Measurements from ENCODE around the gene OR8D2.

The OR8D2 gene

GRCh38 chr11:124327775-124328174 lies 7.8 kb upstream of the OR8D2 start:
- Histone ChIP-seq H3K4me2 (peak overlapping the region in 10 of 11 experiments; percentile 10 to 75 (median 60); a peak in 13 of 22 replicates), H3K9ac (no peak overlapping the region), H4K20me1 (no peaks in the 10 kb centered on the region), H3K27me3 (no peaks in the 10 kb centered on the region), H3K9me3 (replicated peaks in 1 of 11) (no peaks in the 10 kb centered on the region), H3K4me1 (peaks cover 24 to 46% (median 34%) of the 10 kb centered on the region in 10 experiments), H3K36me3 (no peaks in the 10 kb centered on the region), H3K27ac (no peak overlapping the region), H3K4me3 (no peak overlapping the region)
- TF ChIP-seq Cebpa-rat (IDR thresholded peaks at IDR 0.05), result no peak

- no peak for TF ChIP-seq Cebpa-rat (IDR thresholded peaks at IDR 0.05)
- H3K36me3 ChIP-seq, result no peaks in the 10 kb centered on the region
Observed at GRCh38 chr11:124322356-124322755, 2.4 kb upstream of the OR8D2 start.

GRCh38 chr11:124315052-124315451 lies 4.9 kb downstream of the OR8D2 start:
- H3K27me3 ChIP-seq, result no peaks in the 10 kb centered on the region
- no peaks in the 10 kb centered on the region for H3K9me3 ChIP-seq (replicated peaks in 1 of 11)
- H4K20me1 ChIP-seq, result no peaks in the 10 kb centered on the region
- H3K4me2 ChIP-seq, result peak overlapping the region in 2 of 11 experiments; percentile 15 to 62; a peak in 3 of 22 replicates
- H3K9ac ChIP-seq, result no peak overlapping the region
- TF ChIP-seq Cebpa-rat (IDR thresholded peaks at IDR 0.05), result no peak
- H3K4me1 ChIP-seq, result peaks cover 0 to 6% (median 0%) of the 10 kb centered on the region in 10 experiments; a peak in 4 of 20 replicates
- H3K4me3 ChIP-seq, result no peak overlapping the region
- no peak overlapping the region for H3K27ac ChIP-seq
- H3K36me3 ChIP-seq, result no peaks in the 10 kb centered on the region

More at GRCh38 chr11:124322356-124322755, 2.4 kb upstream of the OR8D2 start:
- Histone ChIP-seq H4K20me1 (no peaks in the 10 kb centered on the region), H3K4me1 (peaks cover 0 to 12% (median 0%) of the 10 kb centered on the region in 10 experiments; a peak in 6 of 20 replicates), H3K4me3 (no peak overlapping the region), H3K4me2 (no peak overlapping the region), H3K27me3 (no peaks in the 10 kb centered on the region), H3K27ac (no peak overlapping the region), H3K9me3 (replicated peaks in 1 of 11) (no peaks in the 10 kb centered on the region), H3K9ac (no peak overlapping the region)

GRCh38 chr11:124313849-124314248 lies 6.1 kb downstream of the OR8D2 start, which contains the start of gene OR8D1:
TSS of gene OR8D1 (minus strand) at chr11:124313949. CDS start at chr11:124310766, 3,183 bp downstream.
- no peaks in the 10 kb centered on the region for H3K9me3 ChIP-seq (replicated peaks in 1 of 11)
- no peak within 1 kb of the TSS for H3K27ac ChIP-seq
- no peak within 1 kb of the TSS for H3K4me3 ChIP-seq
- H3K36me3 ChIP-seq, result no peaks in the 10 kb centered on the region
- no peaks in the 10 kb centered on the region for H3K27me3 ChIP-seq
- H3K4me1 ChIP-seq, result peaks cover 0 to 6% (median 0%) of the 10 kb centered on the region in 10 experiments; a peak in 4 of 20 replicates
- H3K9ac ChIP-seq, result no peak within 1 kb of the TSS
- no peak for TF ChIP-seq Cebpa-rat (IDR thresholded peaks at IDR 0.05)
- H3K4me2 ChIP-seq, result peak within 1 kb of the TSS in 2 of 11 experiments; percentile 15 to 62; a peak in 3 of 22 replicates
- H4K20me1 ChIP-seq, result no peaks in the 10 kb centered on the region

GRCh38 chr11:124313131-124313530 lies 6.9 kb downstream of the OR8D2 start:
- Histone ChIP-seq H3K4me3 (no peak overlapping the region), H3K4me2 (no peak overlapping the region), H3K27ac (no peak overlapping the region), H4K20me1 (no peaks in the 10 kb centered on the region), H3K36me3 (no peaks in the 10 kb centered on the region), H3K4me1 (peaks cover 0 to 6% (median 0%) of the 10 kb centered on the region in 10 experiments; a peak in 4 of 20 replicates), H3K9ac (no peak overlapping the region), H3K9me3 (replicated peaks in 1 of 11) (no peaks in the 10 kb centered on the region), H3K27me3 (no peaks in the 10 kb centered on the region)
- TF ChIP-seq Cebpa-rat (IDR thresholded peaks at IDR 0.05), result no peak

GRCh38 chr11:124311670-124312069 lies 8.3 kb downstream of the OR8D2 start:
- TF ChIP-seq Cebpa-rat (IDR thresholded peaks at IDR 0.05), result no peak
- no peaks in the 10 kb centered on the region for H3K27me3 ChIP-seq

GRCh38 chr11:124311269-124311668 lies 8.7 kb downstream of the OR8D2 start:
- TF ChIP-seq Cebpa-rat (IDR thresholded peaks at IDR 0.05), result no peak
- Histone ChIP-seq H4K20me1 (no peaks in the 10 kb centered on the region), H3K4me2 (no peak overlapping the region), H3K9me3 (replicated peaks in 1 of 11) (no peaks in the 10 kb centered on the region), H3K27ac (no peak overlapping the region), H3K36me3 (no peaks in the 10 kb centered on the region), H3K9ac (no peak overlapping the region), H3K27me3 (no peaks in the 10 kb centered on the region), H3K4me3 (no peak overlapping the region), H3K4me1 (peaks cover 0 to 6% (median 0%) of the 10 kb centered on the region in 10 experiments; a peak in 4 of 20 replicates)

More at GRCh38 chr11:124311670-124312069, 8.3 kb downstream of the OR8D2 start:
- Histone ChIP-seq H3K36me3 (no peaks in the 10 kb centered on the region), H4K20me1 (no peaks in the 10 kb centered on the region), H3K27ac (no peak overlapping the region), H3K4me3 (no peak overlapping the region), H3K4me2 (no peak overlapping the region), H3K9me3 (replicated peaks in 1 of 11) (no peaks in the 10 kb centered on the region), H3K9ac (no peak overlapping the region), H3K4me1 (peaks cover 0 to 6% (median 0%) of the 10 kb centered on the region in 10 experiments; a peak in 4 of 20 replicates)

- Histone ChIP-seq H3K27ac (no peak overlapping the region), H3K27me3 (no peaks in the 10 kb centered on the region), H3K4me1 (peaks cover 0 to 6% (median 0%) of the 10 kb centered on the region in 10 experiments; a peak in 4 of 20 replicates), H3K36me3 (no peaks in the 10 kb centered on the region), H3K4me2 (no peak overlapping the region), H4K20me1 (no peaks in the 10 kb centered on the region), H3K4me3 (no peak overlapping the region), H3K9ac (no peak overlapping the region), H3K9me3 (replicated peaks in 1 of 11) (no peaks in the 10 kb centered on the region)
- TF ChIP-seq Cebpa-rat (IDR thresholded peaks at IDR 0.05), result no peak
Observed at GRCh38 chr11:124310721-124311120, 9.3 kb downstream of the OR8D2 start.

- Histone ChIP-seq H3K9ac (no peak overlapping the region), H3K27me3 (no peaks in the 10 kb centered on the region), H3K4me1 (peaks cover 0 to 13% (median 0%) of the 10 kb centered on the region in 10 experiments; a peak in 6 of 20 replicates), H3K36me3 (no peaks in the 10 kb centered on the region), H3K4me3 (no peak overlapping the region), H3K4me2 (no peak overlapping the region), H3K9me3 (replicated peaks in 1 of 11) (no peaks in the 10 kb centered on the region), H4K20me1 (no peaks in the 10 kb centered on the region), H3K27ac (no peak overlapping the region)
- no peak for TF ChIP-seq Cebpa-rat (IDR thresholded peaks at IDR 0.05)
Observed at GRCh38 chr11:124307093-124307492, 12.9 kb downstream of the OR8D2 start.

Data from BLaER1 treated with 17β-estradiol and CSF1 and Interleukin-3, amounts not matched to agents 10 nM and 100 nM (cell line).